ENCODE data around the gene DCTN2.

GRCh38 chr12:57577981-57578758 lies 31.2 kb upstream of the DCTN2 start:
- TF ChIP-seq CTCF (IDR thresholded peaks at IDR 0.05) (no peak), EZH2 (IDR thresholded peaks at IDR 0.05; ENCODE audit: borderline replicate concordance, insufficient read depth, low read depth, low read length, poor library complexity, severe bottlenecking) (no peak)
